Activated naive CD4-positive, alpha-beta T cell treated with anti-CD3 and anti-CD28 coated beads for 36 hours (primary cell): ENCODE data around the gene STAB2. TPM values are rescaled to one million over a fixed set of nuclear protein-coding genes. Genes with fewer than 3 reads are reported as not detected.
A peak's percentile ranks its signal among the peaks of the same experiment; 100 is the strongest.

Experiments used
- CTCF ChIA-PET: fragments of 350-600 bp; sonication (Branson Sonifier 250); formaldehyde crosslinking; loops from one replicate; lab custom pipeline; 2021; ENCODE audit warnings: antibody characterized with exemption; lab: Charles Lee
- DNase-seq: peaks from one replicate; pipeline ENCODE4 v3.0.0-alpha.2; 2020
- H3K27ac Mint-ChIP-seq: one replicate; pipeline ENCODE4 v1.8.0; 2021; ENCODE audit warnings: mild to moderate bottlenecking, mixed read lengths
- H3K27me3 Mint-ChIP-seq: one replicate; pipeline ENCODE4 v1.8.0; 2021; ENCODE audit warnings: low read depth, mixed read lengths
- H3K36me3 Mint-ChIP-seq: one replicate; pipeline ENCODE4 v1.8.0; 2021; ENCODE audit warnings: low read depth, mixed read lengths
- H3K4me1 Mint-ChIP-seq: one replicate; pipeline ENCODE4 v1.8.0; 2021; ENCODE audit warnings: low read depth, mixed read lengths
- H3K4me3 Mint-ChIP-seq: one replicate; pipeline ENCODE4 v1.8.0; 2021; ENCODE audit warnings: mild to moderate bottlenecking, moderate library complexity, mixed read lengths
- H3K9me3 Mint-ChIP-seq: one replicate; pipeline ENCODE4 v1.8.0; 2021; ENCODE audit warnings: mixed read lengths
- intact Hi-C: fragments of 100-400 bp; cut with micrococcal nuclease; formaldehyde crosslinking; loops from one replicate; pipeline ENCODE4 v1.15.1; 2023
- total RNA-seq, 2 experiments: library from RNA; stranded (reverse); gene quantifications; one replicate each; pipeline ENCODE4 v1.2.3, GENCODE V29; 2021

The STAB2 gene
- total RNA-seq, 2 experiments from 2014 or later = not detected

DNA sequence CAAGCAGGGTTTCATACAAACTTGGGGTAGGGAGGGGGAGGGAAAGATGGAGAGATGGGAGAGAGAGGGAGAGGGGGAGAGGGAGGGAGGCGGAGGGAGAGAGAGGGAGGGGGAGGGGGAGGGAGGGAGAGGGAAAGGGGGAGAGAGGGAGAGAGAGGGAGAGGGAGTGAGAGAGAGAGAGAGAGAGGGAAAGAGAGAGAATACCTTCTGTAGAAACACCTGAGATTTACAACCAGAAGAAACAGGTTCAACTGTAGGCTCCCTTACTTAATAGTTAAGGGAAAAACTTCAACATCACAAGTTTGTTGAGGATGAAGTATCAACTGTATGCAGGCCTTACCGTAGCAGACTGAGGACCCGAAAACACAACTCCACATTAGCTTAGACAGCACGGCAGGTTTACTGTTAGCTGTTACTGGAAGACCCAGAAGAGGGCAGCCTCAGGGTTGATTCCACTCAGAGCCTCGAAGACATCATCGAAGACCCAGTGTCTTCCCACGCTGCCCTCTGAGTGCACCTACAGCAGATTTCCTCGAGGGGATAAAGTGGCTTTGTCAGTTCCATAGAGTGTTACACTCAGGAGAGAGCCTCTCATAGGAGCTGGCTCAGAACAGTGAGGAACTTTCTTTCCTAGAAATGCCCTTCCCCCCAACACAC lies 181.5 kb downstream of the STAB2 start:
- Mint-ChIP-seq H3K9me3 (no peaks in the 10 kb centered on the region), H3K36me3 (peaks cover 13% of the 10 kb centered on the region), H3K4me1 (no peaks in the 10 kb centered on the region), H3K4me3 (no peak overlapping the region), H3K27ac (no peak overlapping the region), H3K27me3 (no peaks in the 10 kb centered on the region)
- CTCF ChIA-PET = no interaction called here
- no peak for DNase-seq
- intact Hi-C loops = no loop called here

- peaks cover 13% of the 10 kb centered on the region for H3K36me3 Mint-ChIP-seq
- CTCF ChIA-PET = interaction anchor here (0.6 to 1.5 kb wide), 2 partner anchors 108 to 314 kb away, joined by 3 to 5 read pairs; no protein-coding TSS in a partner anchor
- no peak for DNase-seq
Observed at GRCh38 chr12:103769240-103769945, 182.3 kb downstream of the STAB2 start.

DNA sequence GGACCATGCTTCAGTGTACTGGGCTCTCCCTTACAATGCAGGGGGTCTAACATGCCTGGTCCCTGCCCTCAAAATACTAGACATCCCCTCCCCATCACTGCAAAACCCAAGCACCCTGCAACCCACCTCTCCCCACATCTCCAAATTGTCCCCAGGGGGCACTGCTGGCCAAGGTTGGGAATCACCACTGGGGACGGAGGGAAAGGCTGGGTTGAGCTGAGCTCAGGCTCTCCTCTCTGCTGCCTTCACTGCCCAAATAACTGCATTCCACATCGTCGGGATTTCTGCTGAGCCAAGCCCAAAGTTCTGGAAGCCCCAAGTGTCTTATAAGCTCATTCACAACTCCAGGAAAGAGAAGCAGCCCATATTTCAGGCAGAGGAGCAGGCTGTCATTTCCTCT lies 184.4 kb downstream of the STAB2 start:
- intact Hi-C loops = loop anchor here (2.0 kb wide), 1 partner anchor 337 kb away; no protein-coding TSS in a partner anchor
- Mint-ChIP-seq H3K36me3 (peaks cover 16% of the 10 kb centered on the region), H3K4me1 (no peaks in the 10 kb centered on the region), H3K27me3 (no peaks in the 10 kb centered on the region), H3K4me3 (no peak overlapping the region), H3K9me3 (no peaks in the 10 kb centered on the region), H3K27ac (no peak overlapping the region)
- DNase-seq = peak; percentile 35
- CTCF ChIA-PET = interaction anchor here (1.0 to 1.3 kb wide), 4 partner anchors 10 to 337 kb away, joined by 3 to 7 read pairs (median 3); no protein-coding TSS in a partner anchor

More at GRCh38 chr12:103769240-103769945, 182.3 kb downstream of the STAB2 start:
- intact Hi-C loops = no loop called here
- Mint-ChIP-seq H3K27me3 (no peaks in the 10 kb centered on the region), H3K4me1 (no peaks in the 10 kb centered on the region), H3K4me3 (no peak overlapping the region), H3K27ac (no peak overlapping the region), H3K9me3 (no peaks in the 10 kb centered on the region)

GRCh38 chr12:103772367-103773108 lies 185.5 kb downstream of the STAB2 start:
- CTCF ChIA-PET = interaction anchor here (0.6 kb wide), 1 partner anchor 1955 kb away, joined by 3 read pairs; no protein-coding TSS in a partner anchor
- H3K27ac Mint-ChIP-seq = no peak overlapping the region
- no peak overlapping the region for H3K4me3 Mint-ChIP-seq
- intact Hi-C loops = no loop called here
- DNase-seq = no peak
- H3K27me3 Mint-ChIP-seq = no peaks in the 10 kb centered on the region
- H3K9me3 Mint-ChIP-seq = no peaks in the 10 kb centered on the region
- no peaks in the 10 kb centered on the region for H3K4me1 Mint-ChIP-seq
- peaks cover 20% of the 10 kb centered on the region for H3K36me3 Mint-ChIP-seq

GRCh38 chr12:103773109-103773910 lies 186.2 kb downstream of the STAB2 start:
- Mint-ChIP-seq H3K9me3 (no peaks in the 10 kb centered on the region), H3K27ac (no peak overlapping the region), H3K36me3 (peaks cover 24% of the 10 kb centered on the region), H3K27me3 (no peaks in the 10 kb centered on the region), H3K4me3 (no peak overlapping the region), H3K4me1 (no peaks in the 10 kb centered on the region)
- CTCF ChIA-PET = interaction anchor here (0.6 kb wide), 1 partner anchor 1954 kb away, joined by 3 read pairs; no protein-coding TSS in a partner anchor
- intact Hi-C loops = no loop called here
- DNase-seq = no peak

GRCh38 chr12:103774977-103775560 lies 188.0 kb downstream of the STAB2 start:
- no peak overlapping the region for H3K27ac Mint-ChIP-seq
- CTCF ChIA-PET = no interaction called here

DNA sequence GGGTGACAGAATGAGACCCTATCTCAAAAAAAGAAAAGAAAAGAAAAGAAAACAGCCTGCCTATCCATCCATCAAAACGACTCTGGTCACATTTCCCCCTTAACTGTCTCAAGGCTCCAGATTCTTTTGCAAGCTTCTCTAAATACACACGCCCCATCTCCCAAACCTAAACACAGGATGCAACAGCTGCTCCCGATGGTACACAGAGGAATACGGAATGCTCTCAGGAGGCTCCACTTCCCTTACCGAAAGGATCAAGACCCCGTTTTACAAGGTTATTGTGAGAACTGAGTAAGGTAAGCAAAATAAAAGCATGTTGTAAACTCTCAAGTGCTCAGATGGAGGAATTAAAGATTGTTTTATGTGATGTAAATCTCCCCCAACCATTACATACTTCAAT lies 191.7 kb downstream of the STAB2 start:
- H3K4me3 Mint-ChIP-seq = no peak overlapping the region
- CTCF ChIA-PET = no interaction called here
- H3K27ac Mint-ChIP-seq = no peak overlapping the region
- H3K36me3 Mint-ChIP-seq = peaks cover 44% of the 10 kb centered on the region
- no peaks in the 10 kb centered on the region for H3K4me1 Mint-ChIP-seq
- no peaks in the 10 kb centered on the region for H3K27me3 Mint-ChIP-seq
- H3K9me3 Mint-ChIP-seq = no peaks in the 10 kb centered on the region
- no peak for DNase-seq
- intact Hi-C loops = no loop called here

More at GRCh38 chr12:103774977-103775560, 188.0 kb downstream of the STAB2 start:
- intact Hi-C loops = no loop called here
- peaks cover 34% of the 10 kb centered on the region for H3K36me3 Mint-ChIP-seq
- H3K27me3 Mint-ChIP-seq = no peaks in the 10 kb centered on the region
- H3K4me3 Mint-ChIP-seq = no peak overlapping the region
- H3K9me3 Mint-ChIP-seq = no peaks in the 10 kb centered on the region
- H3K4me1 Mint-ChIP-seq = no peaks in the 10 kb centered on the region
- no peak for DNase-seq

DNA sequence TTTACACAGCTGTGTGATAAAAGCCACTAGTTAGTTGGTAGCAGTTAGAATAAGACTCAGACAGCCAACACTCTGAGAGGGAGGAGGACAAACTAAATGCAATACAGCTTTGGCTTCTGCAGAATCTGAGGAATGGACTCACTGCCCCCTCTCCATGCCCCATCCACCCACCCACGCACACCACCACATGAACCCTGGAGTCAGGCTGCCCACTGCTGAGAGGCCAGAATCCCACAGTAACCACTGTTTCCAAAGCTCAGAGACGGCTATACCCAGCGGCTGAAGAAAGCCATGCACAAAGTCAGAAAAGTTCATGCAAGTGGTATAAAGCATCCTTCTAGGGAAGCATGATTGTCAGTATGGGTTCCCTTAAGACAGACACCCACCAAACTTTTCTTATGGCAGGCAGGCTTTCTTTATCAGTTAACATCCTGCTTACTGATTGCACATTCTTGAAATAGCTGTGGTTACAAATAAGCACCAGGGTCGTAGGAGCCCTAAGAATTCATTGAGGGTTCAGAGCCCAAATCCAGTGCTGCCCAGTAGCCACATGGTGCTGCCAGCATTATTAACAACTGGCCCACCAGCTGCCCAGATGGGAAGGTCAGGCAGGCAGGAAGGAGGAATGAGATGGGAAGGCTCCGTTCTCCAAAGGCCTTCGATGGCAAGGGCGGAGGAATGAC lies 192.5 kb downstream of the STAB2 start:
- CTCF ChIA-PET = no interaction called here
- H3K36me3 Mint-ChIP-seq = peaks cover 47% of the 10 kb centered on the region
- no peak overlapping the region for H3K27ac Mint-ChIP-seq
- H3K4me1 Mint-ChIP-seq = no peaks in the 10 kb centered on the region
- DNase-seq = no peak
- no peaks in the 10 kb centered on the region for H3K27me3 Mint-ChIP-seq
- no peak overlapping the region for H3K4me3 Mint-ChIP-seq
- intact Hi-C loops = no loop called here
- H3K9me3 Mint-ChIP-seq = no peaks in the 10 kb centered on the region

DNA sequence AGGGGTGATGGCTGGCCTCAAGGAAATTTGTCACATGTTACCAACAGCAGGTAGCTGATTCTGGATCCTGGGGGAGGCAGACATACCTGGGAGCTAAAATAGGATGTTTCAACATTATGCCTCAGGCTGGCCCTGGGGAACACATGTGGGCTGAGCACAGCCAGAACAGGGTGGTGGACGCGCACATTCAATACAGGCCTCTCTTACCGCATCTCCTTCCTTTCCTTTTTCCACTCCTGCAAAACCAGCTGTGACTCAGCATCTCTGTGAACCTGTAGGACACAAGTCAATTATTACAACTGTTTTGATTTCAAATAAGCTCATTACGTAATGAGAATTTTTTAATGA lies 193.0 kb downstream of the STAB2 start:
- no peak for DNase-seq
- no peaks in the 10 kb centered on the region for H3K9me3 Mint-ChIP-seq
- no peak overlapping the region for H3K4me3 Mint-ChIP-seq
- CTCF ChIA-PET = no interaction called here
- intact Hi-C loops = no loop called here
- H3K4me1 Mint-ChIP-seq = no peaks in the 10 kb centered on the region
- no peaks in the 10 kb centered on the region for H3K27me3 Mint-ChIP-seq
- no peak overlapping the region for H3K27ac Mint-ChIP-seq
- H3K36me3 Mint-ChIP-seq = peaks cover 45% of the 10 kb centered on the region

DNA sequence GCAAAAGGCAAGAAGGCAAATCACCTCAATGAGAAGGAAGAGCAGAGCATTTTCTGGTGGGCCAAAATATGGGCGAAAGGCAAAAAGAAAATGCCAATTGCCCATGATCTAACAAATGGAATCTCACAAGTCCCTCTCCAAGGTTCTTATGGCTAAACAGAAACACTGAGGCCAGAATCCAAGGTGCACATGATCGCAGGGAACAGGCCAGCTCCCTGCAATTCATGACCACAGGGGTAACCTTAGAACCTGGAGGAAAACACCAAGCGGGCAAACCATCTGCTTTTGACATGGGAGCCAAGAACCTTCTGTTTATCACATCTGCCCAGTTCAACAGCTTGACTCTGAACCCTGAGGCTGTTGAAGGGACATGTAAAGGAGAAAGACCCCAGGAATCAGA lies 193.9 kb downstream of the STAB2 start:
- CTCF ChIA-PET = no interaction called here
- intact Hi-C loops = no loop called here
- Mint-ChIP-seq H3K27ac (no peak overlapping the region), H3K4me1 (no peaks in the 10 kb centered on the region), H3K36me3 (peaks cover 43% of the 10 kb centered on the region), H3K4me3 (no peak overlapping the region), H3K9me3 (no peaks in the 10 kb centered on the region), H3K27me3 (no peaks in the 10 kb centered on the region)
- DNase-seq = no peak

- Mint-ChIP-seq H3K4me3 (no peak overlapping the region), H3K9me3 (no peaks in the 10 kb centered on the region), H3K4me1 (no peaks in the 10 kb centered on the region), H3K27ac (no peak overlapping the region), H3K36me3 (peaks cover 39% of the 10 kb centered on the region), H3K27me3 (no peaks in the 10 kb centered on the region)
- DNase-seq = no peak
- intact Hi-C loops = no loop called here
- CTCF ChIA-PET = interaction anchor here (1.3 kb wide), 1 partner anchor 12 kb away, joined by 3 read pairs; no protein-coding TSS in a partner anchor
Observed at GRCh38 chr12:103782399-103782798, 195.3 kb downstream of the STAB2 start.
